GM21381 (cell line): ENCODE measurements around the gene FBN2.
"Not testable (repeated sequence)": the region's sequence is repeated elsewhere in the genome, so short reads cannot be mapped to it uniquely, and the experiment has no call there.

Experiments
- ATAC-seq: cut with Tn5 transposase; IDR thresholded peaks from one replicate; pipeline ENCODE4 v1.9.1; 2021; ENCODE audit warnings: mild to moderate bottlenecking, moderate library complexity; ENCODE audit not compliant: unreplicated experiment

FBN2 gene

DNA sequence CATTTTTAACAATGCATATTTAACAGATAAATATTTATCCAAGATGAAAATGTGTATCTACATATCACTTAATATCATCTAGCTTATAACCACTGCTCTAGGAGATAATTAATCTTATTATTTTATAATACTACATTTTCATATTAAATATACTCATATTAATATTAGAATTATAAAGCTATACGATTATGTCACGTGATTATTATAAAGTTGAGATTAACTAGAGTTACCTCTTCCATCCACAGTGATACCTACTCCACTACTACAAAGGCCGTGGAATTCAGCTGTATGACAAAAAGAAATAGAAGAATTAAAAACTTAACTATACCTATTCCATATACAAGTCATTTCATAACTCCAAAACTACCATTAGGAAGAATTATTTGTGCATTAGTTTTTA lies 171.9 kb downstream of the FBN2 start:
- no peak for ATAC-seq

GRCh38 chr5:128362370-128362769 lies 175.7 kb downstream of the FBN2 start:
- ATAC-seq: no peak

GRCh38 chr5:128358826-128359225 lies 179.2 kb downstream of the FBN2 start:
- ATAC-seq: no peak

GRCh38 chr5:128357226-128357625 lies 180.8 kb downstream of the FBN2 start:
- ATAC-seq: no peak

DNA sequence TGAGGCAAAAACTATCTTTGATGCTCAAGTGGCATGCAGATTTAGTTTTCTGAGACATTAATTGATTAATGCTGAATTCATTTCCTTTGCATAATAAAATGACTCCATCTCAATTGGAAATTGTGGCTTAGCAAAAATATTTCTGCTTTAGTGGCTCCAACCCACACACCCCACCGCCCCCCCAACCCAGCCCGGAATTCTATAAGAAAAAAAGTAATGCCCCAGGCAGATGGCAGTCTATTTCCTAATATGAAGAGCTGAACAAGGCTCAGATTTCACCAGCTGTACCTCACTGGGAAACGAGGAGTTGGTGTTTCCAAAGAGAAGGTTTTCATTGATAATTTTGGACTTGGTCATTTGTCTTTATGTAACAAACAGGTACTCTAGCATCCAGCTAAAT lies 182.1 kb downstream of the FBN2 start:
- no peak for ATAC-seq

DNA sequence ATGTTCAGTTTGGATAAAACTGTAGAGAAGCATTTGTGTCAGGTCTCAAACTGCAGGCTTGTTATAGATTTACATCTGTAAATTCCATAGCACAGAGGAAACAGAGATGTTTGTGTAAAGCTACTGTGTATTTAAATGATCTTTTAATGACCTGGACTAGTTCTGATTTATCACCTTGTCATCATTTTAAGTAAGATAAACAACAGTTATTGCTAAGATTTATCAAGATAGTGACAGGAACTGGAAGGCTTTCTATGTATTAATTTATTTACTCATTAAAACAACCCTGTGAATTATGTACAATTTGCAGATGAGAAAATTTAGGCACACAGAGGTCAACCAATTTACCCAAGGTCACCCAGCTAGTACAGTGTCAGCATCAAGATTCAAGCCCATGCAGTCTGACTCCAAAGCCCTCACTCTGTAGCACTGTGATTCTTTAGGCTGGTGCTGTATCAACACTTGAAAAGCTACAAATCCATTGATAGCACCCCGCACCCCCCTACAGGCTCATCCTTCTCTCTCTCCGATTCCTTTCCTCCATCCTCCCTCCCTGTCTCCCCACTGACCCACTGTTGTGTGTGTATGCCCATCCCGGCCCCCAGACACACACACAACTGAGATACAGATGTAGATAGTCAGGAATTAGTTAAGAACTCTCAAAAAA lies 184.5 kb downstream of the FBN2 start:
- no peak for ATAC-seq

DNA sequence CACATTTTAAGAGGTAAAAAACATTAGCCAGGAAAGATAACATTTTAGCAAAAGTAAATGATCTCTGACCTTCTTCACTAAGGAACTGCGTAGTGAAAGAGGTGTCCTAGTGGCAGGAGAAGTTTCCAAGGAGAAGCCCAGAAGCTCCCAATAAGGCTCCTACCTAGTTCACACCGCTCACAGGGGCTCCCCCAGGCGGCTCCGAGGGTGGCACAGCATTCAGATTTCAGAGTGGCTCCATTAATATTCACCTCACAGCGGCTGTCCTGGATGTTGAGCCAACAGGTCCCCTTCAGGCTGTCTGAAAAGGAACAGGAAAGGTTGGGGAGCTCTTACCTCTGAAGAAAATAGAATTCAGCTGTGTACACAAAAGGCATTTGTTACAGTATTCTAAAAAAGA lies 187.3 kb downstream of the FBN2 start:
- ATAC-seq: no peak

- no peak for ATAC-seq
Observed at GRCh38 chr5:128349044-128349858, 188.8 kb downstream of the FBN2 start.

GRCh38 chr5:128346038-128346437 lies 192.0 kb downstream of the FBN2 start:
- no peak for ATAC-seq

- no peak for ATAC-seq
Observed at GRCh38 chr5:128345247-128345646, 192.8 kb downstream of the FBN2 start.

DNA sequence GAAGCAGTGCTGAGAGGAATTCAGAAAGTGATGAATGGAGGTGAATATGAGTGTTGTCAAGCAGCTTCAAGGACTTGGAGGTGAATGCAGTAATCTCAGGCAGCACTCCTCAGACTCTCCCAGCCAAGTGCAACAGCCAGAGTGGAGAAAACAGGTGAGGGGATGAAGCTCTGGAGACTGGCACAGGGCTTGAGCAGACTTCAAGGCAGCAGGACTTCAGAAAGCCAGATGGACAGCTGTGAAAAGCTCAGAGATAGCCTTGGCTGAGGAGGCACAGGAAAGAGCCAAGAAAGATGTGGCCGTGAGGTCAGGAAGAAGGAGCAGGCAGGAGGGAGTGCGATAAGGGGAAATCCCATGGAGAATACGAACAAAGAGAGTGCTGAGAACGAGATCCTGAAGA lies 194.9 kb downstream of the FBN2 start:
- ATAC-seq: no peak

GRCh38 chr5:128341056-128341455 lies 197.0 kb downstream of the FBN2 start:
- ATAC-seq: no peak

DNA sequence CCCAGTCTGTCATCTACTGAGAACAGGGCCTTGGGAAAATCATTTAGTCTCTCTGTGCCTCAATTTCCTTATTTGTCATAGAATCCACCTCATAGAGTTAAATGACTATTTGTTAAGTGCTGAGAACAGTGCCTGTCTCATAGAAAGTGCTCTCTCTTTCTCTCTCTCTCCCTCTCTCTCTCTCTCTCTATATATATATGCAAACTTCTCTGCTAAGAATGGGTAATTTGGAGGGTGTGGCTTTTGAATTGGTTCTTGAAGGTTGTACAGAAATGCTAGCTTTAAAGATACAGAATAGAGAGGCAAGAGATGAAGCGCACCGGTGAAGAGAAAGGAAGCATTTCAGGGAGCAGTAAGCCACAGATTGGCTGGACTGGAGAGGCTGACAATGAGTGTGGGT lies 197.4 kb downstream of the FBN2 start:
- ATAC-seq: no peak

DNA sequence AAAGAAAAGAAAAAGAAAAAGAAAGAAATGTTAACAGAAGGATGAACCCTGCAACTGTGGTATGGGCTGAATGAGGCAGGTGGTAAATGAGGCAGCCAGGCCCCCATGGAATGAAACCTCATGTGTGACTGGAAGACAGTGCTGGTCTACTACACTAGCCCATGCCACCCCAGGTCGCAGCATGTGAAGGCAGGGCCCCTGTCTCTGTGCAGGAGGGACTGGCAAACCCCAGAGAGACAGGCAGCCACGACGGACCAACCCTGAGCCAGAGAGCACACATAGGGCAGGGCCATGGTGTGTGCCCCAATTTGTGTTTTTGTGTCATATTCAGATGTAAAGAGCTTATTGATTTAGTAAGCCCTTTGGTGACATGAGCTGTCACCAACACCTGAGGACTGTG lies 198.5 kb downstream of the FBN2 start:
- ATAC-seq: no peak

DNA sequence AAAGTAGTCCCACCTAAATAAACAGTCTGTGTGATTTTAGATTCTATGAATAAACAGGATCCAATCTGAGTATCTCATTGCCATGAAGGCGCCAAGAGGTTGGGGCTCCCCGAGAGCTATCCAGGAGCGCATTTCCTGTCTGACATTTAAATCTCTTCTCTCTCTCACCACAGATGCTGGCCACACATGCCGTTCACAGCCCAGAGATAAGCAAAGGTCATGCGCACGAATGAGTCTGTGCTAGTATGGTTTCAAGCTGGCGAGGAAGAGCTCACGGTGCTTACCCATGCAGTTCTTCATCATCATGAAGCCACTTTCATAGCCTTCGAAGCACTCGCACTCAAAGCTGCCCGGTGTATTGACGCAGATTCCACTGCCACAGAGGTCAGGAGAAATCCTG lies 199.4 kb downstream of the FBN2 start:
- ATAC-seq: no peak

DNA sequence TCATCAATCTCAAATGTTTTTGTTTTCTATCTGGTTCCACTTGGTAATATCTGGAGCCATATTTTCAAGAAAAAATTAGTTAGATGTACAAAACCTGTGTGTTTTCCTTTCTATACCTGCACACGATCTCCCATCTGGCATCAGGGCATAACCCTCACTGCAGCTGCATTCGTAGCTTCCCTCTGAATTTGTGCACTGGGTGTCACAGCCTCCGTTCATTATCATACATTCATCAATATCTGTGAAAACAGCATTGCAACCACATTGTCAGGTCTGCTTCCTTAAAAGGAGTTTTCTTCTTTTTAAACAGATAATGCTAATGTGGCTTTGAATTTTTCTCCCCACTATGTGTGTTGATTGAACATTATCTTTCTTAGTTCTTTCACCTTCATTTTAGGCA lies 202.7 kb downstream of the FBN2 start:
- ATAC-seq: no peak

DNA sequence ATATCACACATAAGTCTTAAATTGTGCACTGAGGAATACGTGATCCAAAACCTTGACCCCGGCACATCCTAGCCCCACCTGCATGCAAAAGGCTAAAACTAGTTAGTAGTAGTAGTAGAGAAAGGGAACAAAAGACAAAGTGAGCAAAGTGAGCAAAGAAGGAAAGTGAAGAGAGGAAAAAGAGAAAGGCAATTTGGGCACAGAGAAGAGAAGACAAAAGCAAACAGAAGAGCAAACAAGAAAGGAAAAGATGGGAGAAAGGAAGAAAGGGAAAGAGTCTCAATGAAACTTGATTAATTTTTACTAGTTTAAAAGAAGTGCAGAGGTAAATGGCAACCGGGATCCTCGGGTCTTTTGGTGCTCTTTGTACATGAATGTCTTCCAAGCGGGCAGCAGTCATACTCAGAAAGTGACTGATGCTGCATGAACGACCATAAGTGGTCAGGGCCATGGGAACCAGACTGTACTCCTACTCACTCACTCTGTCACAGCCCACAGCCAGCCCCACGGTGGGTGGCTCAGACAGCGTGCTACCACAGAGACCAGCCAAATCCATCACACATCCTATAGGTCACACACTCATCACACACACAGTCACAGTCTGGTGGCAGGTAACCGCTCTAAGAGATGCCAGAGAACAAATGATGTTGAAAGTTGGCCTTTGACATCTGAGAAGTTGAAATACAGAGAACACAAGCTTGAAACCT lies 203.9 kb downstream of the FBN2 start:
- no peak for ATAC-seq

DNA sequence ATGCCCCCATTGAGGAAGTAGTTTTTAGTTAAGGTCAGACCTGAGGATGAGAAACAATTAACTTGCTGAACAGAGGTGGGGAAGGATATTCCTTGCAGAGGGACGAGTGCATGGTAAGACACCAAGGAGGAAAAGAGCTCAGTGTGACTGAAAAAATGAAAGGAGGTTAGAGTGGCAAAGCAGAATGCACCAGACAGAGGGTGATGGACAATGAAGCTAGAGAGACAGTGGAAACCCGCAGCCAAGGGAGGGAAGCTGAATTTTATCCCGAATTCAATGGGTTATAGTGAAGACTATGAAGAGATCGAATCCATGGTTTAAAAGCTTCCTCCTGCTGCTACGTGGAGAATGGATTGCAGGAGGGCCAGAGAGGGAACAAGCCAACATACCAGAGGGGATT lies 206.8 kb downstream of the FBN2 start:
- no peak for ATAC-seq

- no peak for ATAC-seq
Observed at GRCh38 chr5:128329386-128329939, 208.6 kb downstream of the FBN2 start.

- ATAC-seq: no peak
Observed at GRCh38 chr5:128328446-128328845, 209.6 kb downstream of the FBN2 start.

DNA sequence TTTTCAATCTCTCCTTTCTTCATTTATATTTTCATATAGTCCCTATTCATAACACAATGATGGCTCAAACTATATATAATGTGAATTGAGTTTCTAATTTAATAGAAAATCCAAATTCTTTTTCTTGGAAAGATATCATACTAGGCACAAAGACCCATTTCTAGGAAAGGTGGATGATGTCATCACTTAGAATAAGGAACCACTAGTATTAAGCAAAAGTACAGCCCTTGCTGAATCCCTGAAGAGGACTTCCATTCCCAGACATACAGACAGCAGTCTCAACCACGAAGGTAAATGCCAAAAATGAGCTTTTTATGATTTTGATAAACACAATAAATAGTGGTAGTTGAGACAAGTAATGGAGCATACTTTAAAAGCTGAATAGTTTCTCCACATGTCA lies 210.0 kb downstream of the FBN2 start:
- no peak for ATAC-seq

- ATAC-seq: not testable (repeated sequence)
Observed at GRCh38 chr5:128321418-128321817, 216.6 kb downstream of the FBN2 start.
